Lower leg skin (tissue), 3 donors: ENCODE results near the gene PROM2.

Experiments
- POLR2A ChIP-seq, 2 donors: fragments of 450-650 bp; IDR thresholded peaks; one replicate each; pipeline ENCODE4 v1.6.1; 2016 to 2017; ENCODE audit warnings: antibody characterized with exemption in 2 of 2, mild to moderate bottlenecking in 1 of 2, moderate library complexity in 1 of 2
- TF ChIP-seq, protein P1 (sequence below), 3 donors: fragments of 450-650 bp; IDR thresholded peaks; one replicate each; pipeline ENCODE4 v1.5.1; 2016; ENCODE audit warnings: antibody characterized with exemption in 3 of 3, mild to moderate bottlenecking in 3 of 3, moderate library complexity in 2 of 3

GRCh38 chr2:95258271-95258670 lies 16.0 kb upstream of the PROM2 start:
- TF ChIP-seq, protein P1, sequence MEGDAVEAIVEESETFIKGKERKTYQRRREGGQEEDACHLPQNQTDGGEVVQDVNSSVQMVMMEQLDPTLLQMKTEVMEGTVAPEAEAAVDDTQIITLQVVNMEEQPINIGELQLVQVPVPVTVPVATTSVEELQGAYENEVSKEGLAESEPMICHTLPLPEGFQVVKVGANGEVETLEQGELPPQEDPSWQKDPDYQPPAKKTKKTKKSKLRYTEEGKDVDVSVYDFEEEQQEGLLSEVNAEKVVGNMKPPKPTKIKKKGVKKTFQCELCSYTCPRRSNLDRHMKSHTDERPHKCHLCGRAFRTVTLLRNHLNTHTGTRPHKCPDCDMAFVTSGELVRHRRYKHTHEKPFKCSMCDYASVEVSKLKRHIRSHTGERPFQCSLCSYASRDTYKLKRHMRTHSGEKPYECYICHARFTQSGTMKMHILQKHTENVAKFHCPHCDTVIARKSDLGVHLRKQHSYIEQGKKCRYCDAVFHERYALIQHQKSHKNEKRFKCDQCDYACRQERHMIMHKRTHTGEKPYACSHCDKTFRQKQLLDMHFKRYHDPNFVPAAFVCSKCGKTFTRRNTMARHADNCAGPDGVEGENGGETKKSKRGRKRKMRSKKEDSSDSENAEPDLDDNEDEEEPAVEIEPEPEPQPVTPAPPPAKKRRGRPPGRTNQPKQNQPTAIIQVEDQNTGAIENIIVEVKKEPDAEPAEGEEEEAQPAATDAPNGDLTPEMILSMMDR (IDR thresholded peaks at IDR 0.05), result no peak
- TF ChIP-seq POLR2A (IDR thresholded peaks at IDR 0.05), result no peak
